NCI-H345 (cell line): Measurements from ENCODE around the gene ZBTB9.

Experiments
- DNase-seq: peaks from one replicate; lab custom pipeline; 2025; lab: John Stamatoyannopoulos, UW

The ZBTB9 gene

GRCh38 chr6:33454009-33454946, at the start of gene ZBTB9:
ZBTB9 (plus strand) TSS chr6:33454576; CDS start chr6:33455101, 525 bp downstream.
- DNase-seq = peak; percentile 97

DNA sequence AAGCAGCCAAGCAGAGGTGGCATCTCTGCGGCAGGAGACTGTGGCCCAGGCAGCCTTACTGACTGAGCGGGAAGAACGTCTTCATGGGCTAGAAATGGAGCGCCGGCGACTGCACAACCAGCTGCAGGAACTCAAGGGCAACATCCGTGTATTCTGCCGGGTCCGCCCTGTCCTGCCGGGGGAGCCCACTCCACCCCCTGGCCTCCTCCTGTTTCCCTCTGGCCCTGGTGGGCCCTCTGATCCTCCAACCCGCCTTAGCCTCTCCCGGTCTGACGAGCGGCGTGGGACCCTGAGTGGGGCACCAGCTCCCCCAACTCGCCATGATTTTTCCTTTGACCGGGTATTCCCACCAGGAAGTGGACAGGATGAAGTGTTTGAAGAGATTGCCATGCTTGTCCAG, 49.5 kb upstream of the ZBTB9 start:
- no peak for DNase-seq

- no peak for DNase-seq
These were observed 48.9 kb upstream of the ZBTB9 start for GRCh38 chr6:33405386-33405940.

DNA sequence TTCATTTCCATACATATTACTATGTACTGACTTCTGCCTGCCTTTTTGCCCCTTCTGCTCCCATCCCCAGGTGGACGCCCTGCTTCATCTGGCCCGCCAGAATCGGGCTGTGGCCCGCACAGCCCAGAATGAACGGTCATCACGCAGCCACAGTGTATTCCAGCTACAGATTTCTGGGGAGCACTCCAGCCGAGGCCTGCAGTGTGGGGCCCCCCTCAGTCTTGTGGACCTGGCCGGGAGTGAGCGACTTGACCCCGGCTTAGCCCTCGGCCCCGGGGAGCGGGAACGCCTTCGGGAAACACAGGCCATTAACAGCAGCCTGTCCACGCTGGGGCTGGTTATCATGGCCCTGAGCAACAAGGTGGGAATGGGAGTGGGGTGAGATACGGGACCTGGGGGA, 48.2 kb upstream of the ZBTB9 start:
- DNase-seq = no peak

GRCh38 chr6:33407132-33407718, 47.2 kb upstream of the ZBTB9 start:
- no peak for DNase-seq

DNA sequence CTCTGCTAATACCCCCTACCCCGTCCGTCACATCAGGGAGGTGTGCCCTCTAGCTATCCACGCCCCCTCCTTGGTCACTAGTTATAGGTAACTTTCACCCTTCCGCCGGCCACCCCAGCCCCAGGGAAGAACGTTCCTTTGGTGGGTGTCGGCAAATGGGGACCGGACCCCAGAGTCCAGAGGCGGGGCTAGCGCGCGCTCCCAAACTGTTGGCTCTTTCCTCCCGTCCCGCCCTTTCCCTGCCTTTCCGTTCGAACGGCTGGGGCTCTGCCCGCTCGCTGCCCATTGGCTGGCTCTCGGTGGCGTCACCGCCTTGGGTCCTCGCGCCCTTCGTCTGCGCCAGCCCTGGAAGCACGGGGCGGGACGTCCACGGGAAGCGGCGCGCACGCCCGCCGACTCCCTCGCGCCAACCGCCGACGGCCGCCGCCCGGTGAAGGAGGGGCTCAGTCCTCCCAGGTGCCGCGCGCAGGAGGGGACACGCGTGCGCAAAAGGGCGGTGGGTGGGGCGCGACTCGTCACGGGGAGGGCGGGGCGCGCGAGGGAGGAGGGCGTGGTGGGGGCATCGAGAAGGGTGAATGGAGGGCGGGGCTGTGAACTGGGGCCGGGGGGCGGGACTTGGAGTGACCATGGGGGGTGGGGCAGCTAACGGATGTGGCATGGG, 44.2 kb upstream of the ZBTB9 start:
- DNase-seq = peak; percentile 98

- DNase-seq = no peak
These were observed 43.4 kb upstream of the ZBTB9 start, which contains the start of gene PHF1 for GRCh38 chr6:33410711-33411631. PHF1 (plus strand) TSS chr6:33411014; CDS start chr6:33412264, 1,250 bp downstream.

- no peak for DNase-seq
These were observed 42.8 kb upstream of the ZBTB9 start for GRCh38 chr6:33411632-33412005.

DNA sequence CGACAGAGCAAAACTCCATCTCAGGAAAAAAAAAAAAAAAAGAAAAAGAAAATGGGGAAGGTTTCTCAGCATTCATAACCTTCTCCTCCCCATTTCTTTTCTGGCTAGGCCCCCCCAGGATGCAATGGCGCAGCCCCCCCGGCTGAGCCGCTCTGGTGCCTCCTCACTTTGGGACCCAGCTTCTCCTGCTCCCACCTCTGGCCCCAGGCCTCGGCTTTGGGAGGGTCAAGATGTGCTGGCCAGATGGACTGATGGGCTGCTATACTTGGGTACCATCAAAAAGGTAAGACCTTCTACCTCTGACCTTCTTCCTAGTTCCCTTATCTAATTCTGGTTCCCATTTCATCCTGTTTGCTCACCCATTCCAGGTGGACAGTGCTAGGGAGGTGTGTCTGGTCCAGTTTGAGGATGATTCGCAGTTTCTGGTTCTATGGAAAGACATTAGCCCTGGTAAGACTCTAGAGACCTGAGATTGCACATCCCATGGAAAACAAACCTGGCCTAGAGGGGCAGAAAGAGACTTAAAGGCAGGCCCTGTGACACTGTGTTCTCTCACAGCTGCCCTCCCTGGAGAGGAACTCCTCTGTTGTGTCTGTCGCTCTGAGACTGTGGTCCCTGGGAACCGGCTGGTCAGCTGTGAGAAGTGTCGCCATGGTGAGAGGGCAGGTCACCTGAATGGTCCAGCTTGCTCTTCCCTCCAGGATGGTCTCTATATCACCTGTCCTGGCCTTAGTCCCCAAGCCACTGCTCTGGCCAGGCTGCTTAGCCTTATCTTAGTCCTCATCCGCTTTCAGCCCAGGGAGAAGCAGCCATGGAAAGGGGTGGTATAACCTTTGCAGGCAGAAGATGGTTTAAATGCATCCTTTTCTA, 42.0 kb upstream of the ZBTB9 start:
- DNase-seq = no peak

- DNase-seq = no peak
These were observed 40.9 kb upstream of the ZBTB9 start for GRCh38 chr6:33413241-33414120.

DNA sequence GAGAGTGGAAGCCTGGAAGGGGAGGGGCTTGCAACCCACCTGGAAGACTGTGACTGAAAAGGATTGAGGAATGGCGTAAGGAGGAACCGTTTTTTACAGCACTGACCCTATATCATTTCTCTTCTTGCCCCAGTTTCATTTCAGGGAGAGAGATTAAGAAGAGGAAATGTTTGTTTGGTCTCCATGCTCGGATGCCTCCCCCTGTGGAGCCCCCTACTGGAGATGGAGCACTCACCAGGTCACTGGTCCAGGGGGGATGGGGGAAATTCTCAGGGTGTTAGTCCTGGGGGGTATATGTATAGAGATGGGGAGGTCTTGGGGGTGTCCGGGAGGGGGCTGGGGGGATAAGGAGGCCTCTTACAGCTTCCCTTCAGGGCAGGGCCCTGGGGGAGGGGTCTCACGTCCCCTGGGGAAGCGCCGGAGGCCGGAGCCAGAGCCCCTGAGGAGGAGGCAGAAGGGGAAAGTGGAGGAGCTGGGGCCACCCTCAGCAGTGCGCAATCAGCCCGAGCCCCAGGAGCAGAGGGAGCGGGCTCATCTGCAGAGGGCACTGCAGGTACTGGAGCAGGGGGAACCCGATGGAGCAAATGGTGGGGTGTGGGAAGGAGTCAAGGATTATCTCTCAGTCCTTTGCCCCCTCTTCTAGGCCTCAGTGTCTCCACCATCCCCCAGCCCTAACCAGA, 39.6 kb upstream of the ZBTB9 start:
- no peak for DNase-seq

GRCh38 chr6:33415831-33416230, 38.5 kb upstream of the ZBTB9 start:
- no peak for DNase-seq

- DNase-seq = no peak
These were observed 37.8 kb upstream of the ZBTB9 start for GRCh38 chr6:33416386-33417127.

DNA sequence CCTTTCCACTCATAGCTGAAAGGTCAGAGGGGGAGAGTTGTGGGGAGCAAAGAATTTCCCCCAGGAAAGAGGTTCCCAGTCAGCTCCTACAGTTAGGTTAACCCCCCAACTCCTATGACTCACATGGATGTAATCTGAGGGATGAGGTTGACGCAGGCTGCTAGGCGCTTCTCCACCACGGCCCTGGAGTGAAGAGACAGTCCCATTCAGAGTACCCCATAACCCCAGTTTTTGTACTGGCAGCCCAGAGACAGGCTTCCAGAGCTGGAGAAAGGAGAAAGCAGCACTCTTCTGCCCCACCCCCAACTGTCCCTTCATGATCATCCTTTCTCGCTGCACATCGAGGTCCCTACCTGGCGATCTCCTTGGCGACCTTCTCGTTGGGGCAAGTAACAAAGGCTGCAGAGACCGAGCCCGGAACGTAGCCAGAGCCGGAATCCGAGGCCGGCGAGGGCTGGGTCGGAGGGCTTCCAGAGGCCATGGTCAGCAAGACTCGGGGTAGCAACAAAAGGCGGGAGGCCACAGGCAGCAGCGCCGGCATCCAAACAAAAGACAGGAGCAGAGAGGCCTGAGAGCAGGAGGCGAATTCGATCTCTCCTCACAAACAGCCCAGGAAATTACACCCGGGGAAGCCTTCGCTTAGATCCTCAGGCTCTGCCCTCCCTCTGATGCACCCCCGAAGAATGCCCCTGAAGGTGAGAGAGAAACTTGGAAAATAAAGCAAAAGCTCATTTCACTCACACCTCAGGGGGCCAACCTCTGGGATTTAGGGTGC, 37.1 kb upstream of the ZBTB9 start:
- DNase-seq = no peak

DNA sequence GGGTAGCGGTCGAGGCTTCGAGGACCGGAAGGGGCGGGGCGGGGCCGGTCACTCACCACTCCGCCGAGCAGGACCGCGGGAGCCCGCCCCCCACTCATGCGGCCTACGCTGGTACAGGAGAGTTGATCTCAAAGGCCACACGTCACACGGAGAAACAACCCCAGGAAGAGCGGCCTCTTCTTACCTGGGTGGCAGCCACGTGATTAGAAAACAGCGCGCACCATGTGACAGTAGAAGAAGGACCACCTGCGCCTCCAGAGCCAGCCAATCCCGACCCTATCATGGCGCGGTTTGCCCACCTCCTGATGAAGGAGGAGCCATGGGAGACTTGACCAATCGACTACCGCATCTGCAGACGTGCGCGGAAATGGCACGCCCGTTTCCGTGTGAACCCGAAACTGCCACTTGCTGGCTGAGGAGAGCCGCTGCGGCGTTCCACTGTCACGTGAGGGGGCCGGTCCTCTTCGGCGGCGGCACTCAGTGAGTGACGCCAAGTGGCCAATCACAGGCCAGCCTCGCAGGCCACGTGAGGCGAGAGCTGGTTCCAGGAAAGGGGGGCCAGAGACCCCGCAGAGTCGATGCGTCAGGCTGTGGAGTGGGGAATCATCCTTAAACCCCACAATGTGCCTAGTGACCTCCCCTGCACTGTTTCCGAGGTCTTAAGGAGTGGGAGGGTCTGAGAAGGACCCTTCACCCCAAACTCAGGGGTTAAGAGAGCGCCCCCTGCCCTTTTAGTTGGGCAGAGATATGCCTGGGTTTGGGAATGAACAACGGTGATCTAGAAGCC, 36.3 kb upstream of the ZBTB9 start, which contains the start of gene CUTA:
Gene CUTA (minus strand): TSS at position 205 of the 787 bp plus-strand sequence. CDS start 107 bp downstream, at position 98.
- peak; percentile 100 for DNase-seq

DNA sequence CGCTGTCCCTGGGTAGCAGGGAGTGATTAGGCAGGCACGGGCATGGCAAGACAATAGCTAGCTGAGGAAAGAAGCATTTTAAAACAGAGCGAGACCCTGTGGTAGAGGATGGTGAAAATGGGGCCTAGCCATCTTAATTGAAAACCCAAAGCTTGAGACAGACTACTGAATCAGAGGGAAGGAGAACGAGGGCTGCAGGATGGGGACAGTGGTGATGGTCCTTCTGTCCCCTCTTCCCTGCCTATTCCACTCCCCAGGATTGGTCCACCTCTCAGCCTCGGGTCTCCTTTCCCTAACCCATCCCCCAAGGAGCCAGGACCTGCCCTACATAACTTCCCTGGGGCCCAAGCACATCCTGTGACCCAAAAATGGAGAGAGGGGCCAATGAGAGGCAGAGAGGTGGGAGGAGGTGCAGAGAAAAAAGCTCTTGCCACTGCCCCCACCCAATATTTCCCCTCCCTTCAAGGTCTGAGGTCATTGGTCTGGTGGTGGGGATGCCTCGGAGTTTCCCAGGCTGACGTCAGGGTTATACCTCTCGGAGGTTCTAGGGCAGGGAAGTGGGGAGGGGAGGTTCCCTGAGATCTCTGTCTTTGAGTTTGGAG, 35.6 kb upstream of the ZBTB9 start:
- no peak for DNase-seq
